ENCODE results near the gene DENND1B. TPM values are rescaled to one million over a fixed set of nuclear protein-coding genes. Genes with fewer than 3 reads are reported as not detected.
A peak's percentile ranks its signal among the peaks of the same experiment; 100 is the strongest.

Gene DENND1B
- total and polyA plus RNA-seq, 2 experiments from 2014 or later, result 3.7 to 18.6 TPM

DNA sequence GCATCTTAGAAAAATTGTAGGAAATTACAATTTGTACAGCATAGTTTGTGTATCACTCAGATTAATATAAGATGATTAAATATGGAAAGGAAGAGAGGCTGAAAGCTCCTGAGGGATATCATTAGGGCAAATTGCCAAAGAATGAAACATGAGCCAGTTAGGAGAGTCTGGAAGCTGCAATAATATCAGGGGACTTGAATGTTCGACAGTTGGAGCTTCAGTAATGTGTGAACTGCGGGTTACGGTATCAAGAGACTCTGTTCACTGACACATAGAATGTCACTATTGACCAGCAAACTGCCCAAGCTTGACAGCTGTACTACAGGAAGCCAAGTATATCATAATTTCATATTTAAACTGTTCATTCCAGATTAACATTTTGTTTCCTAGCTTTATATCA, 157.2 kb downstream of the DENND1B start:
- H3K4me2 ChIP-seq, result no peak overlapping the region
- no peak overlapping the region for H3K27ac ChIP-seq
- TF ChIP-seq, protein P1, sequence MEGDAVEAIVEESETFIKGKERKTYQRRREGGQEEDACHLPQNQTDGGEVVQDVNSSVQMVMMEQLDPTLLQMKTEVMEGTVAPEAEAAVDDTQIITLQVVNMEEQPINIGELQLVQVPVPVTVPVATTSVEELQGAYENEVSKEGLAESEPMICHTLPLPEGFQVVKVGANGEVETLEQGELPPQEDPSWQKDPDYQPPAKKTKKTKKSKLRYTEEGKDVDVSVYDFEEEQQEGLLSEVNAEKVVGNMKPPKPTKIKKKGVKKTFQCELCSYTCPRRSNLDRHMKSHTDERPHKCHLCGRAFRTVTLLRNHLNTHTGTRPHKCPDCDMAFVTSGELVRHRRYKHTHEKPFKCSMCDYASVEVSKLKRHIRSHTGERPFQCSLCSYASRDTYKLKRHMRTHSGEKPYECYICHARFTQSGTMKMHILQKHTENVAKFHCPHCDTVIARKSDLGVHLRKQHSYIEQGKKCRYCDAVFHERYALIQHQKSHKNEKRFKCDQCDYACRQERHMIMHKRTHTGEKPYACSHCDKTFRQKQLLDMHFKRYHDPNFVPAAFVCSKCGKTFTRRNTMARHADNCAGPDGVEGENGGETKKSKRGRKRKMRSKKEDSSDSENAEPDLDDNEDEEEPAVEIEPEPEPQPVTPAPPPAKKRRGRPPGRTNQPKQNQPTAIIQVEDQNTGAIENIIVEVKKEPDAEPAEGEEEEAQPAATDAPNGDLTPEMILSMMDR (IDR thresholded peaks at IDR 0.05; ENCODE audit: poor library complexity), result no peak
- TF ChIP-seq EZH2phosphoT487 (IDR thresholded peaks at IDR 0.05; ENCODE audit: low read depth, severe bottlenecking, unreplicated experiment), result no peak
- no peak for TF ChIP-seq EZH2 (IDR thresholded peaks at IDR 0.05; ENCODE audit: borderline replicate concordance)
- no peaks in the 10 kb centered on the region for H3K79me2 ChIP-seq
- WGBS (ENCODE audit: low lambda C conversion rate, missing lambda C conversion rate), result 69% methylated on average over 3 of the region's 3 CpGs
- H3K4me1 ChIP-seq (ENCODE audit: insufficient read depth), result no peaks in the 10 kb centered on the region
- no peaks in the 10 kb centered on the region for H3K36me3 ChIP-seq (replicated peaks; ENCODE audit: insufficient read depth, low read depth)
- no peaks in the 10 kb centered on the region for H3K9me3 ChIP-seq (ENCODE audit: low read depth)
- no peaks in the 10 kb centered on the region for H4K20me1 ChIP-seq (ENCODE audit: insufficient read depth, poor library complexity, severe bottlenecking)
- no peak overlapping the region for H2AFZ ChIP-seq
- H3K27me3 ChIP-seq, result no peaks in the 10 kb centered on the region
- H3K9me2 ChIP-seq (replicated peaks; ENCODE audit: insufficient read depth), result no peaks in the 10 kb centered on the region
- no peak overlapping the region for H3K4me3 ChIP-seq
- no peak for DNase-seq (ENCODE audit: low spot score)

DNA sequence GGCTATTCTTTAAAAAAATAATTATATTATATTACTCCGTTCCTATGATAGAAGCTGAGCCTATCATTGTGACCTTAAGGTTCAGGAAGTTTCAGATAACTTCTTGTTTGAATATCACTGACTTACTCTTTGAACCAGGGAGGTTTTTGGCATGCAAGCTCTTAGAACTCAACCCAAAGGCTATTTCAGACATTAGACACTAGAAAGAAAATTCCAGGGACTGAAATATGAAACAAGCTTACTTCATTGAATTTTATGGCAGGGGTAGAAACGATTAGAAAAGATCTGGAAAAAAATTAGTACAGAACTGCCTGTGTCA, 159.6 kb downstream of the DENND1B start:
- no peaks in the 10 kb centered on the region for H3K27me3 ChIP-seq
- no peak overlapping the region for H3K4me2 ChIP-seq
- no peaks in the 10 kb centered on the region for H4K20me1 ChIP-seq (ENCODE audit: insufficient read depth, poor library complexity, severe bottlenecking)
- H3K9me3 ChIP-seq (ENCODE audit: low read depth), result no peaks in the 10 kb centered on the region
- no peak for DNase-seq (ENCODE audit: low spot score)
- no peaks in the 10 kb centered on the region for H3K79me2 ChIP-seq
- H2AFZ ChIP-seq, result no peak overlapping the region
- H3K36me3 ChIP-seq (replicated peaks; ENCODE audit: insufficient read depth, low read depth), result no peaks in the 10 kb centered on the region
- no peak overlapping the region for H3K27ac ChIP-seq
- H3K4me3 ChIP-seq, result no peak overlapping the region
- no peaks in the 10 kb centered on the region for H3K9me2 ChIP-seq (replicated peaks; ENCODE audit: insufficient read depth)
- WGBS (ENCODE audit: low lambda C conversion rate, missing lambda C conversion rate), result 67% methylated on average over 2 of the region's 2 CpGs
- TF ChIP-seq EZH2 (IDR thresholded peaks at IDR 0.05; ENCODE audit: borderline replicate concordance) (no peak), EZH2phosphoT487 (IDR thresholded peaks at IDR 0.05; ENCODE audit: low read depth, severe bottlenecking, unreplicated experiment) (no peak)
- TF ChIP-seq, protein P1 (IDR thresholded peaks at IDR 0.05; ENCODE audit: poor library complexity), result no peak
- H3K4me1 ChIP-seq (ENCODE audit: insufficient read depth), result no peaks in the 10 kb centered on the region

DNA sequence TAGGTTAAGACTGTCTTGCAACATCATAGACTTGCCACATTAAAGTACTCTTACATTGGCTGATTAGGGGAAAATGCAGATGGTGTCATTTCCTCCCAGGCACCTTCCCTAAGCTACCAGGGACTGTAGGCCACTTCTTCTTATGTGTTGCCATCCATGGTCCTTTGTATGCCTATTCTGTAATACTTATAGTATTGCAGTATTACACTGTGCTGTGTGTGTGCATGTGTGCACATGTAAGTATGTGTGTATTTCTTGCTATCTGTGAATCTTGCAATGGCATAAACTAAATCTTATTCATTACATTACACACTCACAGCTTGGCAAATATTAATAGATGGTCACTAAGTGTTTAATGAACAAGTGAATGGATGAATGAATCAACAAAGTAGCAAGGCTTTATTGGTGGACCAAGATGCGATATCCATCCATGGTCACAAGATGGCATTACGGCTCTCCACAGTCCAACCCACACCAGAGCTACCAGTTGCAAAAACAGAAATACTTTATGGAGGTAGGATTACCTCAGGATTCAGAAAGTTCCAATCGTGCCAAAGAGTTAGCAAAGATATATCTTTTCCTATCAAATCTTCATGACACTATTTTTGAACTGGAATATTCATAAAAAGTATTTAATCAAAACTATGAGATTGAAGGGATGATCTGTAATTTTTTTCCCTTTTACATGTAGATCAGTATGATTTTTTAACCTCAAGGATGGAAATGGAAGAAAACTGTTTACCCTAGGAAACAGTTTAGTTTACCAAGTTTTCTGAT, 160.2 kb downstream of the DENND1B start:
- Histone ChIP-seq H3K27ac (no peak overlapping the region), H3K4me1 (ENCODE audit: insufficient read depth) (no peaks in the 10 kb centered on the region), H3K4me3 (no peak overlapping the region), H4K20me1 (ENCODE audit: insufficient read depth, poor library complexity, severe bottlenecking) (no peaks in the 10 kb centered on the region), H2AFZ (no peak overlapping the region), H3K9me3 (ENCODE audit: low read depth) (no peaks in the 10 kb centered on the region), H3K4me2 (no peak overlapping the region), H3K9me2 (replicated peaks; ENCODE audit: insufficient read depth) (no peaks in the 10 kb centered on the region), H3K79me2 (no peaks in the 10 kb centered on the region), H3K27me3 (no peaks in the 10 kb centered on the region), H3K36me3 (replicated peaks; ENCODE audit: insufficient read depth, low read depth) (no peaks in the 10 kb centered on the region)
- TF ChIP-seq, protein P1 (IDR thresholded peaks at IDR 0.05; ENCODE audit: poor library complexity), result peak; percentile 58
- no peak for TF ChIP-seq EZH2 (IDR thresholded peaks at IDR 0.05; ENCODE audit: borderline replicate concordance)
- WGBS (ENCODE audit: low lambda C conversion rate, missing lambda C conversion rate), result 21% methylated on average over 3 of the region's 3 CpGs
- peak; percentile 67 for DNase-seq (ENCODE audit: low spot score)
